OCI-LY7 (cell line): ENCODE measurements around the gene GP1BB. TPM values are rescaled to one million over a fixed set of nuclear protein-coding genes. Genes with fewer than 3 reads are reported as not detected.

Experiments
- BruUV-seq: library from RNA; stranded (reverse); fragments of 400-500 nt; replicated peaks from 2 replicates; lab custom pipeline; 2021; lab: Mats Ljungman, UMichigan
- CTCF ChIA-PET: fragments of 300-600 bp; sonication (Branson Sonifier 250); formaldehyde crosslinking; loops from one replicate; lab custom pipeline; 2022; ENCODE audit warnings: antibody characterized with exemption; ENCODE audit not compliant: unreplicated experiment; lab: Charles Lee
- POLR2A ChIA-PET: fragments of 300-600 bp; sonication (Branson Sonifier 250); formaldehyde crosslinking; loops from one replicate; lab custom pipeline; 2022; ENCODE audit warnings: antibody characterized with exemption; lab: Charles Lee
- DNase-seq: peaks from one replicate; pipeline ENCODE4 v3.0.0-alpha.2; 2015; ENCODE audit warnings: low spot score
- H2AFZ ChIP-seq: fragments of 200-600 bp; sonication (generic), shearing (Covaris generic); 2 replicates; pipeline ENCODE4 v1.6.1; 2014; ENCODE audit warnings: mild to moderate bottlenecking, antibody characterized with exemption, low read length, moderate library complexity
- H3K27ac ChIP-seq: fragments of 200-600 bp; sonication (generic); 2 replicates; pipeline ENCODE4 v1.5.1; 2014; ENCODE audit warnings: mixed run types, low read depth, mild to moderate bottlenecking, moderate library complexity, low read length, inconsistent platforms; ENCODE audit not compliant: poor library complexity, severe bottlenecking
- H3K36me3 ChIP-seq: fragments of 200-600 bp; sonication (generic); 2 replicates; pipeline ENCODE4 v1.6.1; 2014; ENCODE audit warnings: mild to moderate bottlenecking, antibody characterized with exemption, low read length, moderate library complexity, mixed read lengths; ENCODE audit not compliant: insufficient read depth
- H3K4me1 ChIP-seq: fragments of 200-600 bp; sonication (generic); 2 replicates; pipeline ENCODE4 v1.5.1; 2014; ENCODE audit warnings: mild to moderate bottlenecking, low read length; ENCODE audit not compliant: insufficient read depth, poor library complexity, severe bottlenecking
- H3K4me2 ChIP-seq: fragments of 200-600 bp; sonication (generic); 2 replicates; pipeline ENCODE4 v1.6.1; 2014; ENCODE audit warnings: mild to moderate bottlenecking, low read length
- H3K4me3 ChIP-seq: fragments of 200-600 bp; sonication (generic); 2 replicates; pipeline ENCODE4 v1.5.1; 2014; ENCODE audit warnings: mild to moderate bottlenecking, low read depth, low read length; ENCODE audit not compliant: poor library complexity, severe bottlenecking
- H3K79me2 ChIP-seq: fragments of 200-600 bp; sonication (generic); 2 replicates; pipeline ENCODE4 v1.6.1; 2016; ENCODE audit warnings: low read depth, mild to moderate bottlenecking, low read length, moderate library complexity, mixed read lengths; ENCODE audit not compliant: insufficient read depth
- H3K9me2 ChIP-seq: fragments of 200-600 bp; sonication (generic); 2 replicates; pipeline ENCODE4 v1.6.1; 2016; ENCODE audit warnings: mild to moderate bottlenecking, low read length, mixed read lengths; ENCODE audit not compliant: insufficient read depth
- H3K9me3 ChIP-seq: fragments of 200-600 bp; sonication (generic); 2 replicates; pipeline ENCODE4 v1.6.1; 2014; ENCODE audit warnings: mild to moderate bottlenecking, mixed run types, low read length, mixed read lengths
- H4K20me1 ChIP-seq: fragments of 200-600 bp; sonication (generic); 2 replicates; pipeline ENCODE4 v1.6.1; 2014; ENCODE audit warnings: mild to moderate bottlenecking, antibody characterized with exemption, low read length, moderate library complexity, mixed read lengths; ENCODE audit not compliant: insufficient read depth
- EZH2phosphoT487 ChIP-seq: fragments of 200-600 bp; sonication (generic); IDR thresholded peaks from 2 replicates; pipeline ENCODE4 v1.6.1; 2018; ENCODE audit warnings: low read depth, borderline replicate concordance, mild to moderate bottlenecking, mixed run types, antibody characterized with exemption, low read length, moderate library complexity, mixed read lengths
- intact Hi-C: fragments of 100-400 bp; cut with micrococcal nuclease; formaldehyde crosslinking; loops from one replicate; pipeline ENCODE4 v1.10.0; 2022; ENCODE audit not compliant: unreplicated experiment
- total RNA-seq, 2 experiments: library from RNA; depleted of rRNA in 1 of 2; stranded (reverse); fragments of >200 nt in 1 of 2; shearing (Covaris generic) in 1 of 2; gene quantifications; 2 replicates each; pipeline ENCODE4 v1.2.3, GENCODE V29; 2014 to 2022
- TF ChIP-seq, protein P1 (sequence below): fragments of 200-600 bp; sonication (generic); conservative IDR thresholded peaks from 2 replicates; pipeline ENCODE4 v1.5.1; 2014; ENCODE audit warnings: mild to moderate bottlenecking, antibody characterized with exemption, low read length, moderate library complexity, mixed read lengths

The GP1BB gene
- total RNA-seq, 2 experiments from 2014 or later, result not detected

DNA sequence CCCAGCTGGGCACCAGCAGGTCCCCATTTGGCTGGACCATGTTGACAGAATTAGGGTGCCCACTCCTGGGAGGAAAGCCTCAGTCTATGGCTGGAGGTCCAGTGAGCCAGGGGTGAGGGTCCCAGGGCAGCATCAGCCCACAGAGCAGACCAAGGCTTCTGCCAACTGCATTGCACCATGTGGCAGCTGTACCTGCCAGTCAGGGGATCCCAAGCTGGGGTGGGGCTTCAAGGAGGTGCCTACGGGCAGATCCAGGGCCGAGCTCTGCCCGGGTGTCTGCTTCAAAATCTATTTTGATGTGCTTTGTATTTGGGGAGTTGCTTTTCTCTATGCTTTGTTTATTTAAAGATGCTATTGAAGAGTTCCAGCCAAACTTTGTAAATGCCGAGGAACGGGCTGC is 10.4 kb downstream of the GP1BB start:
- DNase-seq, result no peak
- Histone ChIP-seq H4K20me1 (no peaks in the 10 kb centered on the region), H3K4me2 (no peak overlapping the region), H3K27ac (no peak overlapping the region), H3K4me1 (peaks cover 6% of the 10 kb centered on the region), H3K4me3 (no peak overlapping the region), H3K9me2 (no peaks in the 10 kb centered on the region), H2AFZ (no peak overlapping the region), H3K36me3 (no peaks in the 10 kb centered on the region), H3K9me3 (no peaks in the 10 kb centered on the region), H3K79me2 (no peaks in the 10 kb centered on the region)
- intact Hi-C loops, result no loop called here
- POLR2A ChIA-PET, result no interaction called here
- TF ChIP-seq EZH2phosphoT487, result no peak
- TF ChIP-seq, protein P1, sequence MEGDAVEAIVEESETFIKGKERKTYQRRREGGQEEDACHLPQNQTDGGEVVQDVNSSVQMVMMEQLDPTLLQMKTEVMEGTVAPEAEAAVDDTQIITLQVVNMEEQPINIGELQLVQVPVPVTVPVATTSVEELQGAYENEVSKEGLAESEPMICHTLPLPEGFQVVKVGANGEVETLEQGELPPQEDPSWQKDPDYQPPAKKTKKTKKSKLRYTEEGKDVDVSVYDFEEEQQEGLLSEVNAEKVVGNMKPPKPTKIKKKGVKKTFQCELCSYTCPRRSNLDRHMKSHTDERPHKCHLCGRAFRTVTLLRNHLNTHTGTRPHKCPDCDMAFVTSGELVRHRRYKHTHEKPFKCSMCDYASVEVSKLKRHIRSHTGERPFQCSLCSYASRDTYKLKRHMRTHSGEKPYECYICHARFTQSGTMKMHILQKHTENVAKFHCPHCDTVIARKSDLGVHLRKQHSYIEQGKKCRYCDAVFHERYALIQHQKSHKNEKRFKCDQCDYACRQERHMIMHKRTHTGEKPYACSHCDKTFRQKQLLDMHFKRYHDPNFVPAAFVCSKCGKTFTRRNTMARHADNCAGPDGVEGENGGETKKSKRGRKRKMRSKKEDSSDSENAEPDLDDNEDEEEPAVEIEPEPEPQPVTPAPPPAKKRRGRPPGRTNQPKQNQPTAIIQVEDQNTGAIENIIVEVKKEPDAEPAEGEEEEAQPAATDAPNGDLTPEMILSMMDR, result no peak
- BruUV-seq, result no TSS peak
- CTCF ChIA-PET, result no interaction called here

- no TSS peak for BruUV-seq
- H3K36me3 ChIP-seq, result no peaks in the 10 kb centered on the region
- no peaks in the 10 kb centered on the region for H4K20me1 ChIP-seq
- DNase-seq, result no peak
- H3K4me2 ChIP-seq, result no peak overlapping the region
- no peaks in the 10 kb centered on the region for H3K9me2 ChIP-seq
- H2AFZ ChIP-seq, result no peak overlapping the region
- CTCF ChIA-PET, result no interaction called here
- POLR2A ChIA-PET, result no interaction called here
- H3K4me3 ChIP-seq, result no peak overlapping the region
- no peak overlapping the region for H3K27ac ChIP-seq
- no peaks in the 10 kb centered on the region for H3K79me2 ChIP-seq
- no peaks in the 10 kb centered on the region for H3K9me3 ChIP-seq
- intact Hi-C loops, result no loop called here
- H3K4me1 ChIP-seq, result peaks cover 6% of the 10 kb centered on the region
- TF ChIP-seq, protein P1, result no peak
- no peak for TF ChIP-seq EZH2phosphoT487
Measured at GRCh38 chr22:19734163-19734562, 10.8 kb downstream of the GP1BB start.

DNA sequence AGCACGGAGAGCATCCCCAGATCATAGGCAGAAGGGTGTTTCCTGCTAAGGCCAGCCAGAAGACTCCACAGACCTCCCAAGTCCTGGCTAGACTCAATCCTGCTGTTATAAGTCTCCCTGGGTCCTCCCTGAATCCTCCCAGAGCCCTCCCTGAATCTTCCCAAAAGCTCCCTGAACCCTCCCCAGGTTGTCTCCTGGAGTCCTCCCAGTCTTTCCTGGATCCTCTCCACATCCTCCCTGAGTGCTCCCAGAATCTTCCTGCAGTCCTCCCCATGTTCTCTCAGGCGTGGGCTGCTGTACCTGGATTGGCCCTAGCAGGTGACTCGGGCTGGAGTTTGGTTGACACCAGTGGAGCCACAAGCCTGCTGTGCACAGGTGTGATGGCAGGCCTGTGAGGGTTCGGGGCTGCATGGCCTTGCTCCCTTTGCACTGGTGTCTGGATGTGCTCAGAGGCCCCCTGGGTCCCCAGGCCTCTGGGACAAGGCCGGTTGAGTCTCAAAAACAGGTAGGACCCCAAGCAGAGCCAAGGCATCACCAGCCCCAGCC is 11.6 kb downstream of the GP1BB start:
- ChIA-PET CTCF (no interaction called here), POLR2A (no interaction called here)
- Histone ChIP-seq H3K4me2 (no peak overlapping the region), H2AFZ (no peak overlapping the region), H3K9me2 (no peaks in the 10 kb centered on the region), H3K4me3 (no peak overlapping the region), H3K79me2 (no peaks in the 10 kb centered on the region), H3K27ac (no peak overlapping the region), H3K4me1 (peaks cover 6% of the 10 kb centered on the region), H3K9me3 (no peaks in the 10 kb centered on the region), H3K36me3 (no peaks in the 10 kb centered on the region), H4K20me1 (no peaks in the 10 kb centered on the region)
- DNase-seq, result no peak
- TF ChIP-seq, protein P1, result no peak
- TF ChIP-seq EZH2phosphoT487, result no peak
- intact Hi-C loops, result no loop called here
- BruUV-seq, result no TSS peak
